Fibroblast of lung (primary cell): ENCODE data around the gene SLC22A12. TPM values are rescaled to one million over a fixed set of nuclear protein-coding genes. Genes with fewer than 3 reads are reported as not detected.

Experiments
- DNase-seq, 2 donors: peaks; one replicate each; pipeline versions ENCODE4 v3.0.0 to v3.0.0-alpha.2; 2010; ENCODE audit warnings: low read depth in 2 of 2
- H2AFZ ChIP-seq: 2 replicates; pipeline ENCODE4 v1.5.1; 2012; ENCODE audit warnings: low read length, control low read depth, inconsistent platforms
- H3K27ac ChIP-seq: 2 replicates; pipeline ENCODE4 v1.5.1; 2011; ENCODE audit warnings: low read length, control low read depth; ENCODE audit not compliant: insufficient read depth
- H3K27me3 ChIP-seq: 2 replicates; pipeline ENCODE4 v1.5.1; 2011; ENCODE audit warnings: mild to moderate bottlenecking, low read length; ENCODE audit not compliant: control insufficient read depth, insufficient read depth
- H3K36me3 ChIP-seq: 2 replicates; pipeline ENCODE4 v1.5.1; 2011; ENCODE audit warnings: low read length; ENCODE audit not compliant: control insufficient read depth, insufficient read depth
- H3K4me1 ChIP-seq: 2 replicates; pipeline ENCODE4 v1.5.1; 2011; ENCODE audit warnings: low read length; ENCODE audit not compliant: control insufficient read depth, insufficient read depth; ENCODE audit errors: extremely low read depth
- H3K4me2 ChIP-seq: 2 replicates; pipeline ENCODE4 v1.5.1; 2011; ENCODE audit warnings: low read length, control low read depth; ENCODE audit not compliant: insufficient read depth; ENCODE audit errors: extremely low read depth
- H3K4me3 ChIP-seq, 4 experiments: fragments of 200-600 bp in 1 of 4; sonication (generic) in 1 of 4; replicated peaks in 1 of 4; 2 replicates each; pipeline ENCODE4 v1.5.1; 2011 to 2016; ENCODE audit warnings: low read length in 4 of 4, low read depth in 3 of 4, mild to moderate bottlenecking in 3 of 4, control low read depth in 2 of 4, inconsistent platforms in 1 of 4, mixed read lengths in 1 of 4; ENCODE audit not compliant: insufficient read depth in 1 of 4; ENCODE audit errors: control extremely low read depth in 1 of 4
- H3K79me2 ChIP-seq: 2 replicates; pipeline ENCODE4 v1.5.1; 2012; ENCODE audit warnings: mild to moderate bottlenecking, low read length, inconsistent platforms; ENCODE audit not compliant: control insufficient read depth, insufficient read depth
- H3K9ac ChIP-seq: 2 replicates; pipeline ENCODE4 v1.5.1; 2011; ENCODE audit warnings: mild to moderate bottlenecking, low read length, control low read depth; ENCODE audit not compliant: insufficient read depth
- H3K9me3 ChIP-seq: 2 replicates; pipeline ENCODE4 v1.5.1; 2012; ENCODE audit warnings: low read depth, low read length; ENCODE audit not compliant: control insufficient read depth, insufficient read depth
- H4K20me1 ChIP-seq: 2 replicates; pipeline ENCODE4 v1.5.1; 2011; ENCODE audit warnings: low read length; ENCODE audit not compliant: control insufficient read depth, insufficient read depth; ENCODE audit errors: extremely low read depth
- EZH2 ChIP-seq: IDR thresholded peaks from 2 replicates; pipeline ENCODE4 v1.5.1; 2012; ENCODE audit warnings: low read length, control low read depth, mild to moderate bottlenecking; ENCODE audit errors: missing control alignments
- polyA plus RNA-seq, 2 donors: library from polyadenylated mRNA; depleted of rRNA in 1 of 2; stranded (reverse) in 1 of 2; unstranded in 1 of 2; fragments of >200 nt; gene quantifications; 2 replicates each; pipeline ENCODE4 v1.2.1, GENCODE V29; 2011 to 2012; ENCODE audit warnings: missing spikeins in 1 of 2
- total RNA-seq: library from RNA; depleted of rRNA; stranded (reverse); fragments of >200 nt; gene quantifications from 2 replicates; pipeline ENCODE4 v1.2.1, GENCODE V29; 2014
- TF ChIP-seq, protein P1 (sequence below), 2 donors: IDR thresholded peaks in 1 of 2; conservative IDR thresholded peaks in 1 of 2; 1 replicate in 1 of 2; 2 replicates in 1 of 2; pipeline ENCODE4 v1.5.1; 2011 to 2012; ENCODE audit warnings: low read length in 2 of 2, control low read depth in 1 of 2, inconsistent platforms in 1 of 2, low read depth in 1 of 2, mild to moderate bottlenecking in 1 of 2

Gene SLC22A12
- total and polyA plus RNA-seq, 2 donors (not counting 1 experiment from before 2014, with no cell fraction given), result not detected

- H3K27ac ChIP-seq, result no peak overlapping the region
- TF ChIP-seq, protein P1, sequence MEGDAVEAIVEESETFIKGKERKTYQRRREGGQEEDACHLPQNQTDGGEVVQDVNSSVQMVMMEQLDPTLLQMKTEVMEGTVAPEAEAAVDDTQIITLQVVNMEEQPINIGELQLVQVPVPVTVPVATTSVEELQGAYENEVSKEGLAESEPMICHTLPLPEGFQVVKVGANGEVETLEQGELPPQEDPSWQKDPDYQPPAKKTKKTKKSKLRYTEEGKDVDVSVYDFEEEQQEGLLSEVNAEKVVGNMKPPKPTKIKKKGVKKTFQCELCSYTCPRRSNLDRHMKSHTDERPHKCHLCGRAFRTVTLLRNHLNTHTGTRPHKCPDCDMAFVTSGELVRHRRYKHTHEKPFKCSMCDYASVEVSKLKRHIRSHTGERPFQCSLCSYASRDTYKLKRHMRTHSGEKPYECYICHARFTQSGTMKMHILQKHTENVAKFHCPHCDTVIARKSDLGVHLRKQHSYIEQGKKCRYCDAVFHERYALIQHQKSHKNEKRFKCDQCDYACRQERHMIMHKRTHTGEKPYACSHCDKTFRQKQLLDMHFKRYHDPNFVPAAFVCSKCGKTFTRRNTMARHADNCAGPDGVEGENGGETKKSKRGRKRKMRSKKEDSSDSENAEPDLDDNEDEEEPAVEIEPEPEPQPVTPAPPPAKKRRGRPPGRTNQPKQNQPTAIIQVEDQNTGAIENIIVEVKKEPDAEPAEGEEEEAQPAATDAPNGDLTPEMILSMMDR (conservative IDR thresholded peaks at IDR 0.05 in 1 of 2, IDR thresholded peaks at IDR 0.05 in 1 of 2; ENCODE audit: low read depth in 1 of 2, low read length in 2 of 2), result no peak
- TF ChIP-seq EZH2, result no peak
- no peaks in the 10 kb centered on the region for H3K79me2 ChIP-seq
- H3K4me1 ChIP-seq, result peaks cover 6% of the 10 kb centered on the region
- H3K36me3 ChIP-seq, result no peaks in the 10 kb centered on the region
- no peaks in the 10 kb centered on the region for H3K27me3 ChIP-seq
- no peaks in the 10 kb centered on the region for H4K20me1 ChIP-seq
- H2AFZ ChIP-seq, result no peak overlapping the region
- H3K9me3 ChIP-seq, result no peaks in the 10 kb centered on the region
- no peak for DNase-seq
- no peak overlapping the region for H3K4me3 ChIP-seq
- no peak overlapping the region for H3K4me2 ChIP-seq
- H3K9ac ChIP-seq, result no peak overlapping the region
Measured at GRCh38 chr11:64556044-64556720, 34.8 kb upstream of the SLC22A12 start.

DNA sequence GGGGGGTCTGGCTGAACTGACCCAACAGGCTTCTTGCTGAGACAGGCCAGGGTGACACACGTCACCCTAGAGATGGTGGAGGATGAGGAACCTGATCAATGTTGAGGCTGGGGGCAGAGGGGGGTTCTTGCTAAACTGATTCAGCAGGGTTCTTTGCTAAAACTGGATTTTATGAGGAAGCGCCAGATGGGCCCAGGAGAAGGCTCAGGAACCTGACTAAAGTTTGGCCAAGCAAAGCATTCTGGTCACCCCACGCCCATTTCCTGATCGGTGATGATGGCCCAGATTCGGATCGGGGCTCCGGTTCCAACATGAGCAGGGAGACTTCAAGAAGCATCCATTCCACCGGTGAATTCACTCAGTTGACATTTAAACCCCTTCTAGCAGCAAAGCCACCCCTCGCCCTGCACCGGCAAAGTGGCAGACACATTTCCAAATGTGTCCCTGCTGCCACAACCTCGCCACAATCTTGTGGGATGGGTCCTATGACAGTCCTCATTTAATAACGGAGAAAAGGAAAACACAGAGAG is 34.2 kb upstream of the SLC22A12 start:
- Histone ChIP-seq H3K4me2 (no peak overlapping the region), H3K36me3 (no peaks in the 10 kb centered on the region), H3K9ac (no peak overlapping the region), H3K79me2 (no peaks in the 10 kb centered on the region), H3K27me3 (no peaks in the 10 kb centered on the region), H2AFZ (no peak overlapping the region), H3K27ac (no peak overlapping the region), H4K20me1 (no peaks in the 10 kb centered on the region), H3K4me3 (no peak overlapping the region), H3K9me3 (no peaks in the 10 kb centered on the region), H3K4me1 (peaks cover 6% of the 10 kb centered on the region)
- TF ChIP-seq EZH2, result no peak
- TF ChIP-seq, protein P1 (conservative IDR thresholded peaks at IDR 0.05 in 1 of 2, IDR thresholded peaks at IDR 0.05 in 1 of 2; ENCODE audit: low read depth in 1 of 2, low read length in 2 of 2), result no peak
- DNase-seq, result no peak

- H2AFZ ChIP-seq, result no peak overlapping the region
- no peak for TF ChIP-seq EZH2
- TF ChIP-seq, protein P1 (conservative IDR thresholded peaks at IDR 0.05 in 1 of 2, IDR thresholded peaks at IDR 0.05 in 1 of 2; ENCODE audit: low read depth in 1 of 2, low read length in 2 of 2), result no peak
Measured at GRCh38 chr11:64558065-64558745, 32.8 kb upstream of the SLC22A12 start.

More at GRCh38 chr11:64558065-64558745, 32.8 kb upstream of the SLC22A12 start:
- H3K79me2 ChIP-seq, result no peaks in the 10 kb centered on the region
- DNase-seq, result no peak
- no peak overlapping the region for H3K9ac ChIP-seq
- no peaks in the 10 kb centered on the region for H3K9me3 ChIP-seq
- H3K4me1 ChIP-seq, result peaks cover 6% of the 10 kb centered on the region
- no peaks in the 10 kb centered on the region for H3K36me3 ChIP-seq
- H3K4me3 ChIP-seq, result no peak overlapping the region
- H4K20me1 ChIP-seq, result no peaks in the 10 kb centered on the region
- no peaks in the 10 kb centered on the region for H3K27me3 ChIP-seq
- no peak overlapping the region for H3K27ac ChIP-seq
- no peak overlapping the region for H3K4me2 ChIP-seq
